ENCODE results near the gene RBM33. TPM values are rescaled to one million over a fixed set of nuclear protein-coding genes. Genes with fewer than 3 reads are reported as not detected.

RBM33 gene
- total RNA-seq, 3 donors from 2014 or later = 63.3 to 70.5 (median 66.4) TPM

- Mint-ChIP-seq H3K36me3 (ENCODE audit: insufficient read depth) (peaks cover 34% of the 10 kb centered on the region), H3K9me3 (no peaks in the 10 kb centered on the region), H3K27me3 (ENCODE audit: low read depth) (no peaks in the 10 kb centered on the region), H3K4me3 (no peak overlapping the region), H3K4me1 (ENCODE audit: low read depth) (peaks cover 43% of the 10 kb centered on the region)
- ATAC-seq (peak; percentile 57 to 85), DNase-seq (peak; percentile 63)
These were observed 94.4 kb downstream of the RBM33 start for GRCh38 chr7:155738652-155739537.

GRCh38 chr7:155739538-155740143, 95.2 kb downstream of the RBM33 start:
- H3K4me3 Mint-ChIP-seq = no peak overlapping the region
- peaks cover 36% of the 10 kb centered on the region for H3K4me1 Mint-ChIP-seq (ENCODE audit: low read depth)
- DNase-seq (no peak), ATAC-seq (peak; percentile 42 to 58)
- peaks cover 34% of the 10 kb centered on the region for H3K36me3 Mint-ChIP-seq (ENCODE audit: insufficient read depth)
- no peaks in the 10 kb centered on the region for H3K27me3 Mint-ChIP-seq (ENCODE audit: low read depth)
- no peaks in the 10 kb centered on the region for H3K9me3 Mint-ChIP-seq

GRCh38 chr7:155741082-155741481, 96.6 kb downstream of the RBM33 start:
- H3K4me3 Mint-ChIP-seq = no peak overlapping the region
- ATAC-seq (no peak), DNase-seq (no peak)
- H3K36me3 Mint-ChIP-seq (ENCODE audit: insufficient read depth) = peaks cover 40% of the 10 kb centered on the region
- H3K9me3 Mint-ChIP-seq = no peaks in the 10 kb centered on the region
- peaks cover 32% of the 10 kb centered on the region for H3K4me1 Mint-ChIP-seq (ENCODE audit: low read depth)
- no peaks in the 10 kb centered on the region for H3K27me3 Mint-ChIP-seq (ENCODE audit: low read depth)

- ATAC-seq (no peak), DNase-seq (no peak)
- peaks cover 36% of the 10 kb centered on the region for H3K4me1 Mint-ChIP-seq (ENCODE audit: low read depth)
These were observed 97.3 kb downstream of the RBM33 start for GRCh38 chr7:155741805-155742204.

GRCh38 chr7:155743177-155743576, 98.7 kb downstream of the RBM33 start:
- ATAC-seq = no peak
- Mint-ChIP-seq H3K36me3 (ENCODE audit: insufficient read depth) (peaks cover 43% of the 10 kb centered on the region), H3K9me3 (no peaks in the 10 kb centered on the region), H3K4me1 (ENCODE audit: low read depth) (peaks cover 43% of the 10 kb centered on the region), H3K4me3 (no peak overlapping the region), H3K27me3 (ENCODE audit: low read depth) (no peaks in the 10 kb centered on the region)
- DNase-seq = no peak

More at GRCh38 chr7:155741805-155742204, 97.3 kb downstream of the RBM33 start:
- peaks cover 45% of the 10 kb centered on the region for H3K36me3 Mint-ChIP-seq (ENCODE audit: insufficient read depth)
- H3K9me3 Mint-ChIP-seq = no peaks in the 10 kb centered on the region
- no peak overlapping the region for H3K4me3 Mint-ChIP-seq
- H3K27me3 Mint-ChIP-seq (ENCODE audit: low read depth) = no peaks in the 10 kb centered on the region

- ATAC-seq (no peak), DNase-seq (no peak)
- peaks cover 45% of the 10 kb centered on the region for H3K36me3 Mint-ChIP-seq (ENCODE audit: insufficient read depth)
- H3K27me3 Mint-ChIP-seq (ENCODE audit: low read depth) = no peaks in the 10 kb centered on the region
- H3K4me3 Mint-ChIP-seq = no peak overlapping the region
- H3K4me1 Mint-ChIP-seq (ENCODE audit: low read depth) = peaks cover 48% of the 10 kb centered on the region
- H3K9me3 Mint-ChIP-seq = no peaks in the 10 kb centered on the region
These were observed 100.7 kb downstream of the RBM33 start for GRCh38 chr7:155744971-155745683.

- peaks cover 50% of the 10 kb centered on the region for H3K4me1 Mint-ChIP-seq (ENCODE audit: low read depth)
- H3K4me3 Mint-ChIP-seq = no peak overlapping the region
- H3K27me3 Mint-ChIP-seq (ENCODE audit: low read depth) = no peaks in the 10 kb centered on the region
- no peaks in the 10 kb centered on the region for H3K9me3 Mint-ChIP-seq
- H3K36me3 Mint-ChIP-seq (ENCODE audit: insufficient read depth) = peaks cover 41% of the 10 kb centered on the region
- ATAC-seq = peak in 1 of 2 donors; percentile 28
- no peak for DNase-seq
These were observed 101.3 kb downstream of the RBM33 start for GRCh38 chr7:155745737-155746136.

- H3K36me3 Mint-ChIP-seq (ENCODE audit: insufficient read depth) = peaks cover 40% of the 10 kb centered on the region
These were observed 101.7 kb downstream of the RBM33 start for GRCh38 chr7:155746188-155746587.

GRCh38 chr7:155747209-155747608, 102.7 kb downstream of the RBM33 start:
- peaks cover 41% of the 10 kb centered on the region for H3K36me3 Mint-ChIP-seq (ENCODE audit: insufficient read depth)
- no peak for DNase-seq
- H3K4me1 Mint-ChIP-seq (ENCODE audit: low read depth) = peaks cover 54% of the 10 kb centered on the region
- H3K9me3 Mint-ChIP-seq = no peaks in the 10 kb centered on the region
- no peaks in the 10 kb centered on the region for H3K27me3 Mint-ChIP-seq (ENCODE audit: low read depth)
- ATAC-seq = no peak
- no peak overlapping the region for H3K4me3 Mint-ChIP-seq

More at GRCh38 chr7:155746188-155746587, 101.7 kb downstream of the RBM33 start:
- no peaks in the 10 kb centered on the region for H3K27me3 Mint-ChIP-seq (ENCODE audit: low read depth)
- H3K9me3 Mint-ChIP-seq = no peaks in the 10 kb centered on the region
- peaks cover 47% of the 10 kb centered on the region for H3K4me1 Mint-ChIP-seq (ENCODE audit: low read depth)
- H3K4me3 Mint-ChIP-seq = no peak overlapping the region
- DNase-seq = no peak
- peak; percentile 23 to 52 for ATAC-seq

GRCh38 chr7:155749578-155749977, 105.1 kb downstream of the RBM33 start:
- ATAC-seq = no peak
- no peak for DNase-seq
- peaks cover 78% of the 10 kb centered on the region for H3K4me1 Mint-ChIP-seq (ENCODE audit: low read depth)
- H3K9me3 Mint-ChIP-seq = no peaks in the 10 kb centered on the region
- no peak overlapping the region for H3K4me3 Mint-ChIP-seq
- H3K36me3 Mint-ChIP-seq (ENCODE audit: insufficient read depth) = peaks cover 33% of the 10 kb centered on the region
- H3K27me3 Mint-ChIP-seq (ENCODE audit: low read depth) = no peaks in the 10 kb centered on the region

- ATAC-seq (no peak), DNase-seq (no peak)
- Mint-ChIP-seq H3K4me1 (ENCODE audit: low read depth) (peaks cover 80% of the 10 kb centered on the region), H3K36me3 (ENCODE audit: insufficient read depth) (peaks cover 26% of the 10 kb centered on the region), H3K4me3 (no peak overlapping the region), H3K27me3 (ENCODE audit: low read depth) (no peaks in the 10 kb centered on the region), H3K9me3 (no peaks in the 10 kb centered on the region)
These were observed 106.0 kb downstream of the RBM33 start for GRCh38 chr7:155750255-155751125.

- no peak for ATAC-seq
These were observed 106.9 kb downstream of the RBM33 start for GRCh38 chr7:155751409-155751808.

GRCh38 chr7:155752756-155753445, 108.4 kb downstream of the RBM33 start:
- H3K4me1 Mint-ChIP-seq (ENCODE audit: low read depth) = peaks cover 72% of the 10 kb centered on the region
- no peaks in the 10 kb centered on the region for H3K9me3 Mint-ChIP-seq
- H3K4me3 Mint-ChIP-seq = no peak overlapping the region
- no peaks in the 10 kb centered on the region for H3K27me3 Mint-ChIP-seq (ENCODE audit: low read depth)
- H3K36me3 Mint-ChIP-seq (ENCODE audit: insufficient read depth) = peaks cover 23% of the 10 kb centered on the region
- ATAC-seq (no peak), DNase-seq (no peak)

More at GRCh38 chr7:155751409-155751808, 106.9 kb downstream of the RBM33 start:
- peaks cover 21% of the 10 kb centered on the region for H3K36me3 Mint-ChIP-seq (ENCODE audit: insufficient read depth)
- no peaks in the 10 kb centered on the region for H3K9me3 Mint-ChIP-seq
- no peak for DNase-seq
- H3K27me3 Mint-ChIP-seq (ENCODE audit: low read depth) = no peaks in the 10 kb centered on the region
- H3K4me1 Mint-ChIP-seq (ENCODE audit: low read depth) = peaks cover 76% of the 10 kb centered on the region
- H3K4me3 Mint-ChIP-seq = no peak overlapping the region

Data from activated T-cell treated with anti-CD3 and anti-CD28 coated beads, Interleukin-2, amount 50 U/mL, for 4 hours (primary cell).